IPS-20b (cell line): ENCODE data around the gene NKG7.
"Not testable (repeated sequence)": the region's sequence is repeated elsewhere in the genome, so short reads cannot be mapped to it uniquely, and the experiment has no call there.

Experiments used
- H3K27ac ChIP-seq: one replicate; pipeline ENCODE4 v1.5.1; 2013; ENCODE audit warnings: low read length
- H3K27me3 ChIP-seq: 2 replicates; pipeline ENCODE4 v1.6.1; 2013; ENCODE audit warnings: mild to moderate bottlenecking, low read length, inconsistent platforms; ENCODE audit not compliant: insufficient read depth
- H3K36me3 ChIP-seq: 2 replicates; pipeline ENCODE4 v1.6.1; 2013; ENCODE audit warnings: low read depth, mild to moderate bottlenecking, inconsistent platforms, low read length, moderate library complexity; ENCODE audit not compliant: insufficient read depth
- H3K4me1 ChIP-seq: 2 replicates; pipeline ENCODE4 v1.6.1; 2013; ENCODE audit warnings: mild to moderate bottlenecking, control low read depth, inconsistent platforms, low read length, moderate library complexity; ENCODE audit not compliant: insufficient read depth
- H3K4me3 ChIP-seq: 2 replicates; pipeline ENCODE4 v1.5.1; 2013; ENCODE audit warnings: mild to moderate bottlenecking, low read length, inconsistent platforms
- H3K9ac ChIP-seq: 2 replicates; pipeline ENCODE4 v1.6.1; 2013; ENCODE audit warnings: low read depth, mild to moderate bottlenecking, inconsistent platforms, low read length, moderate library complexity
- H3K9me3 ChIP-seq: 2 replicates; pipeline ENCODE4 v1.6.1; 2013; ENCODE audit warnings: mild to moderate bottlenecking, low read depth, low read length, inconsistent platforms; ENCODE audit not compliant: insufficient read depth

NKG7 gene

GRCh38 chr19:51407511-51408131 is 35.2 kb upstream of the NKG7 start:
- H3K4me1 ChIP-seq, result peaks cover 11% of the 10 kb centered on the region; the same call in 1 of the 2 replicates
- no peaks in the 10 kb centered on the region; the same call in 1 of the 2 replicates for H3K9me3 ChIP-seq
- H3K4me3 ChIP-seq, result no peak overlapping the region
- H3K36me3 ChIP-seq, result peaks cover 8% of the 10 kb centered on the region; the same call in 1 of the 2 replicates
- H3K27me3 ChIP-seq, result no peaks in the 10 kb centered on the region
- peak overlapping the region; percentile 1; the same call in 1 of the 2 replicates for H3K9ac ChIP-seq
- no peak overlapping the region for H3K27ac ChIP-seq

GRCh38 chr19:51402117-51402516 is 29.7 kb upstream of the NKG7 start:
- Histone ChIP-seq H3K27me3 (no peaks in the 10 kb centered on the region), H3K27ac (no peak overlapping the region), H3K4me3 (no peak overlapping the region), H3K9me3 (peaks cover 18% of the 10 kb centered on the region), H3K36me3 (peaks cover 13% of the 10 kb centered on the region; the same call in 1 of the 2 replicates), H3K9ac (no peak overlapping the region), H3K4me1 (no peaks in the 10 kb centered on the region)

- Histone ChIP-seq H3K36me3 (peaks cover 13% of the 10 kb centered on the region; the same call in 1 of the 2 replicates), H3K9me3 (peaks cover 18% of the 10 kb centered on the region)
- not testable (repeated sequence) for H3K4me3 ChIP-seq, H3K4me1 ChIP-seq, H3K27me3 ChIP-seq, H3K9ac ChIP-seq, H3K27ac ChIP-seq
These were observed 27.5 kb upstream of the NKG7 start for GRCh38 chr19:51399936-51400335.

- Histone ChIP-seq H3K36me3 (peaks cover 13% of the 10 kb centered on the region; the same call in 1 of the 2 replicates), H3K27ac (no peak overlapping the region)
These were observed 26.8 kb upstream of the NKG7 start for GRCh38 chr19:51399231-51399630.

GRCh38 chr19:51398096-51398704 is 25.7 kb upstream of the NKG7 start:
- Histone ChIP-seq H3K9me3 (peaks cover 18% of the 10 kb centered on the region), H3K4me3 (no peak overlapping the region), H3K36me3 (peaks cover 8% of the 10 kb centered on the region; the same call in 1 of the 2 replicates), H3K27me3 (no peaks in the 10 kb centered on the region), H3K27ac (no peak overlapping the region), H3K9ac (no peak overlapping the region), H3K4me1 (no peaks in the 10 kb centered on the region)

More at GRCh38 chr19:51399231-51399630, 26.8 kb upstream of the NKG7 start:
- no peak overlapping the region for H3K9ac ChIP-seq
- no peaks in the 10 kb centered on the region for H3K4me1 ChIP-seq
- H3K9me3 ChIP-seq, result peaks cover 18% of the 10 kb centered on the region
- no peaks in the 10 kb centered on the region for H3K27me3 ChIP-seq
- H3K4me3 ChIP-seq, result no peak overlapping the region

- H3K36me3 ChIP-seq, H3K4me1 ChIP-seq, H3K27ac ChIP-seq, H3K27me3 ChIP-seq, H3K9ac ChIP-seq, H3K4me3 ChIP-seq: not testable (repeated sequence)
- H3K9me3 ChIP-seq, result peaks cover 17% of the 10 kb centered on the region
These were observed 25.0 kb upstream of the NKG7 start for GRCh38 chr19:51397453-51397852.

GRCh38 chr19:51396175-51396574 is 23.7 kb upstream of the NKG7 start:
- Histone ChIP-seq H3K27ac (no peak overlapping the region), H3K4me3 (no peak overlapping the region), H3K36me3 (no peaks in the 10 kb centered on the region), H3K4me1 (no peaks in the 10 kb centered on the region), H3K9ac (no peak overlapping the region), H3K9me3 (peaks cover 6% of the 10 kb centered on the region; the same call in 1 of the 2 replicates), H3K27me3 (no peaks in the 10 kb centered on the region)

- no peaks in the 10 kb centered on the region; the same call in 1 of the 2 replicates for H3K4me1 ChIP-seq
- H3K27me3 ChIP-seq, result no peaks in the 10 kb centered on the region
- H3K9ac ChIP-seq, result peak overlapping the region; percentile 100
- H3K4me3 ChIP-seq, result peak overlapping the region; percentile 97
- H3K9me3 ChIP-seq, result no peaks in the 10 kb centered on the region
- no peaks in the 10 kb centered on the region for H3K36me3 ChIP-seq
- H3K27ac ChIP-seq, result peak overlapping the region; percentile 95
These were observed 21.8 kb upstream of the NKG7 start for GRCh38 chr19:51394050-51394836.

GRCh38 chr19:51392701-51393100 is 20.2 kb upstream of the NKG7 start:
- Histone ChIP-seq H3K36me3 (no peaks in the 10 kb centered on the region), H3K4me3 (no peak overlapping the region), H3K27me3 (no peaks in the 10 kb centered on the region), H3K4me1 (no peaks in the 10 kb centered on the region; the same call in 1 of the 2 replicates), H3K27ac (no peak overlapping the region), H3K9me3 (no peaks in the 10 kb centered on the region), H3K9ac (no peak overlapping the region)

GRCh38 chr19:51391073-51391611 is 18.7 kb upstream of the NKG7 start:
- Histone ChIP-seq H3K9ac (no peak overlapping the region; the same call in 1 of the 2 replicates), H3K27me3 (no peaks in the 10 kb centered on the region), H3K4me1 (no peaks in the 10 kb centered on the region; the same call in 1 of the 2 replicates), H3K27ac (no peak overlapping the region), H3K36me3 (no peaks in the 10 kb centered on the region), H3K9me3 (no peaks in the 10 kb centered on the region), H3K4me3 (no peak overlapping the region; the same call in 1 of the 2 replicates)

GRCh38 chr19:51389143-51389542 is 16.7 kb upstream of the NKG7 start:
- no peak overlapping the region for H3K4me3 ChIP-seq

More at GRCh38 chr19:51389143-51389542, 16.7 kb upstream of the NKG7 start:
- no peaks in the 10 kb centered on the region for H3K27me3 ChIP-seq
- H3K4me1 ChIP-seq, result no peaks in the 10 kb centered on the region; the same call in 1 of the 2 replicates
- H3K9ac ChIP-seq, result no peak overlapping the region
- H3K9me3 ChIP-seq, result no peaks in the 10 kb centered on the region
- H3K27ac ChIP-seq, result no peak overlapping the region
- no peaks in the 10 kb centered on the region for H3K36me3 ChIP-seq
